D341Med (cell line): Measurements from ENCODE around the gene SLC25A23.
A peak's percentile ranks its signal among the peaks of the same experiment; 100 is the strongest.
"Not testable (repeated sequence)": the region's sequence is repeated elsewhere in the genome, so short reads cannot be mapped to it uniquely, and the experiment has no call there.

Experiments
- DNase-seq: peaks from one replicate; pipeline ENCODE4 v3.0.0; 2012; ENCODE audit warnings: low spot score

The SLC25A23 gene

DNA sequence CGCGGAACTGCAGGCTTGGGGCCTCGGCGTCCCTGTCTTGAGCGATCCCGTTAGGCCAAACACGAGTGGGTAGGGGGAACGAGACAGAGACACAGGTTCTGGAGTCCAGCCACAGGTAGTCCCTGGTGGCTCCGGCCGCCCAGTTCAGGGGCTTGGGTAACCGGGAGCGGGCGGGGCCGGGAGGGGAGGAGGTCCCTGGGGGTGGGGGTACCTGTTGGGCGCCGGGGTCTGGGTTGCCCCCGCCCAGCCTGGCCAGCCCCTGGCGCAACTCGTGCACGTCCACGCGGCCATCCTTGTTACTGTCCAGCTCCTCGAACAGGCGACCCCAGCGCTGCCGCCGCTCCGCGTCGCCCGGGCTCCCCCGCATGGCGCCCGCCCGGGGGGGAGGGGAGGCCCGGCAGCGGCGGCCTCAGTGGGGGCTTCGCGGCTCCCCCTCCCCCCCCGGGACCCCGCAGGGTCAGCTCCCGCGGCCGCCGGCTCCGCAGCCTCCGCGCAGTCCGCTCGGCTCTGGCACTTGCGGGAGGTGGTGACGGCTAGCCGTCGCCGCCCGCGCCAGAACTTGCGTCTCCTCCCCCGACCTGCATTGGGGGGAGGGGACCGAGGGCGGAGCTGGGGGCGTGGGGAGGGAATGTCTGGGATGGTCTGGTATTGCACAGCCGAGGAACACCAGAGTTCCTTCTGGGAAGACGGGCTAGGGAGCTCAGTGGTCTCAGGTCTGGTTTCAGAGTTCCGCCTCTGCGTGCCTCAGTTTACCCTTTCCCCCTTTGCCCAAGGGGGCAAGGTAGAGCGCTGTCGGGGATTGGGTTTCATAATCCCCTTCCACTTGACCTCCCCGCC, at the start of gene SLC25A23:
SLC25A23 (minus strand) TSS at position 531 of the 837 bp plus-strand sequence; CDS start at position 367, 164 bp downstream.
- peak; percentile 92 for DNase-seq

DNA sequence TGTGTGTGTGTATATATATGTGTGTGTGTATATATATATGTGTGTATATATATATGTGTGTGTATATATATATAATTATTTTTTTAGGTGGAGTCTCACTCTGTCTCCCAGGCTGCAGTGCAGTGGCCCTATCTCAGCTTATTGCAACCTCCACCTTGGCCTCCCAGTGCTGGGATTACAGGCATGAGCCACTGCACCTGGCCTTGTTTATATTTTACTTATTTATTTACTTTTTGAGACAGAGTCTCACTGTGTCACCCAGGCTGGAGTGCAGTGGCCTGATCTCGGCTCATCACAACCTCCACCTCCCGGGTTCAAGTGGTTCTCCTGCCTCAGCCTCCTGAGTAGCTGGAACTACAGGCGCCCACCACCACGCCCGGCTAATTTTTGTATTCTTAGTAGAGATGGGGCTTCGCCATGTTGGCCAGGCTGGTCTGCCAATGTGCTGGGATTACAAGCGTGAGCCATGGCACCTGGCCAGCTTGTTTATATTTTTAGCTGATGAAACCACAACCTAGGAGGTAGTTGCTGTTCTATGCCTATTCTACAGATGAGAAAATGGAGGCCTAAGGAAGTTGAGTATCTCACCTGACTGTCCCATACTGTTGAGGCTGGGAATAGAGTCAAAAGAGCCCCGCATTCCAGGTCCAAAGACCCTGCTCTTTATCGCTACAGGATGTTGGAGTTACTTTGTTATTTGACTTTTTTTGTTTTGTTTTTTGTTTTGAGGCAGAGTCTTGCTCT, 48.6 kb upstream of the SLC25A23 start:
- DNase-seq: not testable (repeated sequence)

- no peak for DNase-seq
These were observed 44.0 kb upstream of the SLC25A23 start for GRCh38 chr19:6503407-6504201.

DNA sequence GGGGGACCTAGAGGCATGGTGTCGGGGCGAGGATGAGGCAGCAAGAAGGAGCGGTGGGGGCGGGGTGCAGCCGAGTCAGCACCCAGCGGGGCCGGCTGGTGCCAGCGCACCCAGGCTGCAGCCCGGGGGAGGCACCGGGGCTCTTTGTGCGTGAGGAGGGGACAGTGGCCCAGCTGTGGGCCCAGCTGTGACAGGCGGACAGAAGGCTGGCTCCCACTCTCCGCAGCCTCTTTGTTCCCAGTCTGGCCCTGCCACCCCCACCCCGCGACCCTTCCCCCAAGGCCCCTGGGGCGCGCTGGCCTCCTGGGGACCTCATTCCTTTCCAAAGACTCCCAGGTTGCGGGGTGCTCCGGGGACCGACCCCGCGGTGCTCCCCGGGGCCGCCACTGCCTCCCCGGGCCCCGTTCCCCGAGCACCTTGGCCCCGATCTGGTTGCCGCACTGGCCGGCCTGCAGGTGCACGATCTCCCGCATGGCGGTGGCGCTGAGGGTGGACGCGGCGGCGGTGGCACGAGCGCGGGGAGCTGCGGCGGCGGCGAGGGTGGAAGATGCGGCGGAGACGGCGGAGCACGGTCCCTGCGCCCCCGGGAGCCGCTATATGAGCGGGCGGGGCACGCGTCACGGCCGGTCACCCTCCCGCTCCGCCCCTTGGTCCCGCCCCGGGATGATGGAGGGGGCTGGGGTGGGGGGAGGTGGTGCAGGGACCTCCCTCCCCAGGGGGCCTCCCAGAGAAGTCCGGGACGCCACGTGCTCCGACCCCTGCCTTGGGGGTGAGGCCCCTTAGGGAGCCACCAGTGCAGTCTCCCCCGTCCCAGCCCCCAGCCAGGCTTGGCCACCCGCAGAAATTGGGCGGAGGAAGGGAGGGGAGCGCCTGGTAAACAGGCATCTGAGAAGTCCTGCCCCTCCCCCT, 42.4 kb upstream of the SLC25A23 start, which contains the start of gene TUBB4A:
TUBB4A (minus strand) TSS at position 570 of the 909 bp plus-strand sequence; CDS start at position 473, 97 bp downstream.
- DNase-seq: peak; percentile 92

DNA sequence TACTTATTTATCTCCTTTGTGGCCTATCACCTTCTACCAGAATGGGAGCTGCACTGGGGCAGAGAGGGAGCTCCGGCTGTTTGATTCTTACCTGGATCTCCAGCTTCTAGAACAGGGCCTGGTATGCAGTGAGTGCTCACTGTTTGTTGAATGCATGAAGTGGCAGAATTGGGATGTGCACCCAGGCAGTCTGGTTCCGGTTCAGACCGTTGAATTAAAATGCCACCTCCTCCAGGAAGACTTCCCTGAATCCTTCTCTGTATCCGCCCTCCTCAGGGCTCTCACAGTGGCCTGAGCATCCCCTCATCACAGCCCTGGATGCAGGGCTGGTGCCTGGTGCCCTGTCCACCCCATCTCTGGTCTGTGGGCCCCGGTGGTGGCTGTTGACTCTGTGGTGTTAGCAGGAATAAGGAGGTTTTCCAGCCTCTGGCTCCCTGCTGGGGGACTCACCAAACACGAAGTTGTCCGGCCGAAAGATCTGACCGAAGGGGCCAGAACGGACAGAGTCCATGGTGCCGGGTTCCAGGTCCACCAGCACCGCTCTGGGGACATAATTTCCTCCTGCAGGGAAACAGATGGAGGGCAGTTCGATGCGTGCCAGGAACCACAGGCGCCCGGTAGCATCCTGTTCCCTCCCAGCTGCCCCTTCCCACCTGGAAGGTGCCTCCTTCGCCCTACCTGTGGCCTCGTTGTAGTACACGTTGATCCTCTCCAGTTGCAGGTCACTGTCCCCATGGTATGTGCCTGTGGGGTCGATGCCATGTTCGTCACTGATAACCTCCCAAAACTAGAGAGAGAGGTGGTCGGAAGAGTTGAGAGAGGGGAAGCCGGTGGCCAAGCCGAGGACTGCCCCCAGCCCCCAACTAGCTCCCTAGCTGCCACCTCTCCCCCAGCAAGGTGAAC, 41.5 kb upstream of the SLC25A23 start:
- DNase-seq: no peak

DNA sequence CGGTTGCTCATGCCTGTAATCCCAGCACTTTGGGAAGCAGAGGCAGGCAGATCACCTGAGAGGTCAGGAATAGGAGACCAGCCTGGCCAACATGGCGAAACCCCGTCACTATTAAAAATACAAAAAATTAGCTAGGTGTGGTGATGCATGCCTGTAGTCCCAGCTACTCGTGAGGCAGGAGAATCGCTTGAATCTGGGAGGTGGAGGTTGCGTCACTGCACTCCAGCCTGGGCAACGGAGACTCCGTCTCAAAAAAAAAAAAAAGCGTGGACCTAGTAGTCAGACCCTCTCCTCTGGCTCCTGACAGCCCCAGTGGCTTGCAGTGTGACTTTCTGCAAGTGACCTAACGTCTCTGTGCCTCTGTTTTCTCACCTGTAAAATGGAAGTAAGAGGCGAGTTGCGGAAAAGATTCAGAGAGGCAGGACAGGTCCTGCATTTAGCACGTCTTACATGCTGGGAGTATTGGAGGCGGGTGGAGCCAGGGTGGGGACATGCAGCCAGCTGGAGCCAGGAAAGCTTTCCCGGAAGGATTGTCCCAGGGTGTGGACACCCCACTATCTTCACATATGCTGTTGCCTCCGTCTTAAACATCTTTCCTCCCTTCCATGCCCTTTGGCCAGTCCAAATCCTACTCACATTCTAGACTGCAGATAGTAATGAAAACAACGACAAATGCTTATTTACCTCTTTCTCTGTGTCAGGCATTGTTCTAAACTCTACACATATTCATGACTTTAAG, 39.6 kb upstream of the SLC25A23 start:
- DNase-seq: no peak

GRCh38 chr19:6498294-6499036, 38.9 kb upstream of the SLC25A23 start:
- DNase-seq: no peak

DNA sequence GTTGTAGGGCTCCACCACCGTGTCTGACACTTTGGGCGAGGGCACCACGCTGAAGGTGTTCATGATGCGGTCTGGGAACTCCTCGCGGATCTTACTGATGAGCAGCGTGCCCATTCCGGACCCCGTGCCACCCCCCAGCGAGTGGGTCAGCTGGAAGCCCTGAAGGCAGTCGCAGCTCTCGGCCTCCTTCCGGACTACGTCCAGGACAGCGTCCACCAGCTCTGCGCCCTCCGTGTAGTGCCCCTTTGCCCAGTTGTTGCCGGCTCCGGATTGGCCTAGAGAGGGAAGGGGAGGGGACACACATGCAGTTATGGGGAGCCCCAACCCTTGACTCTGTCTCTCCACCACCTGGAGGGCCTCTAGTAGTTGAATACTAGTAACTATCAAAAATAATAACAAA, 36.4 kb upstream of the SLC25A23 start:
- no peak for DNase-seq

GRCh38 chr19:6494438-6495036, 34.9 kb upstream of the SLC25A23 start:
- DNase-seq: no peak

GRCh38 chr19:6491802-6492592, 32.4 kb upstream of the SLC25A23 start:
- no peak for DNase-seq

DNA sequence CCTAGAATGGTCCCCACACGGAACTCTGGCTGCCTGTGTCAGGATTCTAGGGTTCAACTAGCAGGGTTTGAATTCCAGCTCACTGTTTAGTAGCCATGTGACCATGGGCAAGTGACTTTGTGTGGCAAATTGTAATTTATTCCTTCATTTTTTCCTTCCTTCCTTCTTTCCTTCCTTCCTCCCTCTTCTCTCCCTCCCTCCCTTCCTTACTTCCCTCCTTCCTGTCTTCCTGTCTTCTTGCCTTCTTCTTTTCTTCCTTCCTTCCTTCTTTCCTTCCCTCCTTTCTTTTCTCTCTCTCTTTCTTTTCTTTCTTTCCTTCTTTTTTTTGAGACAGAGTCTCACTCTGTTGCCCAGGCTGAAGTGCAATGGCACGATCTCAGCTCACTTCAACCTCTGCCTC, 30.5 kb upstream of the SLC25A23 start:
- DNase-seq: no peak

- DNase-seq: peak; percentile 24
These were observed 29.9 kb upstream of the SLC25A23 start for GRCh38 chr19:6489278-6490061.

GRCh38 chr19:6484831-6485230, 25.2 kb upstream of the SLC25A23 start:
- no peak for DNase-seq

DNA sequence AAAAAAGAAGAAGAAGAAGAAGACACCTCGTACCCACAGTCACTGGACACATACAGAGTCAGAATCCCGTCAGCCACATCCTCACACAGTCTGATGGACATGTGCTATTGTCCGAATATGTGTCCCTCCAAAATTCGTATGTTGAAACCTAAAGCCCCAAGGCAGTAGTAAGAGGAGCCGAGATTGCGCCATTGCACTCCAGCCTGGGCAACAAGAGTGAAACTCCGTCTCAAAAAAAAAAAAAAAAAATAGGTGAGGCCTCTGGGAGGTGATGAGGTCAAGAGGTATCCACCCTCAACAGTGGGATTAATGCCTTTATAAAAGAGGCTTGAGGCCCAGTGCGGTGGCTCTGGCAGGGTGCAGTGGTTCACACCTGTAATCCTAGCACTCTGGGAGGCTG, 24.6 kb upstream of the SLC25A23 start:
- no peak for DNase-seq

DNA sequence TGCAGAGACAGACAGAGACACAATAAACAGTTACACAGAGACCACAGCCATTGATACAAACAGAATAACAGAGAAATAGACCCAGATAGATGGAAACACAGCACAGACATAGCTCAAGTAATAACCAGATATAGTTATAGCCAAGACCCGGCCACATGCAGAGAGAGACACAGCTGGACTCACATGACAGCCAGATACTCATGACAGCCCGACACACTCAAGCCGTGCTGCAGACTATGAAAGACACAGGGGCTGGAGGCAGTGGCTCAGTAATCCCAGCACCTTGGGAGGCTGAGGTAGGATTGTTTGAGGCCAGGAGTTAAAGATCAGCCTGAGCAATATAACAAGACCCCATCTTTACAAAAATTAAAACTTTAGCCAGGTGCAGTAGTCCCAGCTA, 23.6 kb upstream of the SLC25A23 start:
- no peak for DNase-seq

DNA sequence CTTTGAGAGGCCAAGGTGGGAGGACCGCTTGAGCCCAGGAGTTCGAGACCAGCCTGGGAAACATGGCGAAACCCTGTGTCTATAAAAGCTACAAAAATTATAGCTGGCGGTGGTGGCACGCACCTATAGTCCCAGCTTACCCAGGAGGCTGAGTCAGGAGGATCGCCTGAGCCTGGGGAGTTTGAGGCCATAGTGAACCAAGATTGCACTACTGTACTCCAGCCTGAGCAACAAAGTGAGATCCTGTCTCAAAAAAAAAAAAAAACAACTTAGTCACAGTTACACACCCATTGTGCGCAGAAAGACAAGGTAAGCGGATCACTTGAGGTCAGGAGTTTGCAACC, 22.7 kb upstream of the SLC25A23 start:
- no peak for DNase-seq
